Measurements from ENCODE around the gene RETREG1.
A peak's percentile ranks its signal among the peaks of the same experiment; 100 is the strongest.

Gene RETREG1

DNA sequence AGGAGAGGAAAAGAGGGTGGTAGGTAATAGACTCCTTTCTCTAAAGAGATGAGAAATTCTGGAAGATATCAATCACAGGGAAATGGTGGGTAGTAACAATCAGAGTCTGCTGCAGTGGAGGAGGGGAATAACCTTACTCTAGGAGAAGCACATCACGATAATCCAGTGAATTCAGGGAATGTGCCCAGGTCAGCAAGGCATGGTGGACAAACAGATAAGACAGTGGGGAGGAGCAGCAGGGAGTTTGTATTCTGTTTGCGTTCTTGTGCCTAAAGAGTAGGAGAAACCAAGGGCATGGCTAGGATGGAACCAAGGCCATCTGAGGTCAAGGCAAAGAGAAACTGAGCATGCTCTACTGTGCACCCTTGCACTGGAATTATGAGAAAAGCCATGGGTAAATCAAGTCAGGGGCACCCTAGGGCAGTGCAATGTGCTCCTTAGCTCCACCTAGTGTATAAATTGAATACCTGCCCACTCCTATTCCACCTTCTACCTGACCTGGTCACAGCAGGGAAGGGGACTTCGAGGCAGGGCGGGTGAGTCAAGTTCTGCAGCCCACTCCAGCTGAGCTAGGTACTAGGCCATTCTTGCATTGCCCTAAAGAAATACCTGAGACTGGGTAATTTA lies 31.6 kb downstream of the RETREG1 start:
- TF ChIP-seq CTCF (IDR thresholded peaks at IDR 0.05; ENCODE audit: low read depth, low read length, missing control alignments), result peak; percentile 64
- H3K4me3 ChIP-seq (ENCODE audit: low read depth, low read length), result no peak overlapping the region
- in situ Hi-C loops (cut with HindIII; ENCODE audit: low pct_ligation_motif_present, low sequenced_read_pairs), result no loop called here
- H3K27me3 ChIP-seq (replicated peaks), result no peaks in the 10 kb centered on the region
- no peak for DNase-seq
- no peaks in the 10 kb centered on the region for H3K36me3 ChIP-seq (replicated peaks)
- no peak overlapping the region for H3K27ac ChIP-seq

DNA sequence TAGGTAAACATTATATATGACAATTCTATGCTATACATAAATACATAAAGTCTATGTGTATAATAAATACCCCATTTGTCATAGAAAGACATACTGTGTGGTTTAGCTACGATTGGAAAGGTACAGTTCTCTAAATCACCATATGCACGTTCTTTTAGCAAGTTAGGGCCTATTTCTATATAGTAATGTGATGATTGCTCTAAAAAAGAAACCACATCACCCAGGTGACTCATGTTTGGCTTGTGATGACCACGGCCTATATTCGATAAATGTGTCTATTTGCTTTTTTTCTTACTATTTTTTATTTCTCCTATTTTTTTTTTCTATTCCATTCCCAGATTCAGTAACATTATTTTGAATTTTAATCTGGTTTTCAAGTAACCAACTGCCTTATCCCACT lies 34.7 kb downstream of the RETREG1 start:
- no peak for DNase-seq
- H3K36me3 ChIP-seq (replicated peaks), result no peaks in the 10 kb centered on the region
- in situ Hi-C loops (cut with HindIII; ENCODE audit: low pct_ligation_motif_present, low sequenced_read_pairs), result no loop called here

DNA sequence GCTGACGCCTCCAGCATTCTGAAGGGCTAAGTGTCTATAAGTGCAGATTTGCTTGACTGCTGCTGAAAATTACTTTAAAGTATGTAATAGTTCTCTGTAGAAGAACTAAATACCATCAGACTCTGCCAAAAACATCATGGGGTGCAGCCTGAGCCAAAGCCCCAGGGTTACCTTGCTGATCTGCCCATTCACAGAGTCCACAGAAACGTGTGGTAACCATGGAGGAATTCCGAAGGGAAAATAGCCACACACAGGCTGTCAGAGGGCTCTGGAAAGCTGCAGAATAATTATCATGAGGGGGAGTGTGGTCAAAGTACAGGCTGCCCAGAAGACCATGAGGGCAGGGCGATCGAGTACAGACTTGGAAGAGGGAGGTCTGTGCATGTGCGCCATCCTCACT lies 36.4 kb downstream of the RETREG1 start:
- Histone ChIP-seq H3K4me3 (ENCODE audit: low read depth, low read length) (no peak overlapping the region), H3K36me3 (replicated peaks) (no peaks in the 10 kb centered on the region), H3K27ac (no peak overlapping the region), H3K27me3 (replicated peaks) (no peaks in the 10 kb centered on the region)
- in situ Hi-C loops (cut with HindIII; ENCODE audit: low pct_ligation_motif_present, low sequenced_read_pairs), result no loop called here
- no peak for TF ChIP-seq CTCF (IDR thresholded peaks at IDR 0.05; ENCODE audit: low read depth, low read length, missing control alignments)
- no peak for DNase-seq

More for the DNA sequence above, 34.7 kb downstream of the RETREG1 start:
- no peak for TF ChIP-seq CTCF (IDR thresholded peaks at IDR 0.05; ENCODE audit: low read depth, low read length, missing control alignments)
- no peaks in the 10 kb centered on the region for H3K27me3 ChIP-seq (replicated peaks)
- no peak overlapping the region for H3K4me3 ChIP-seq (ENCODE audit: low read depth, low read length)
- no peak overlapping the region for H3K27ac ChIP-seq

DNA sequence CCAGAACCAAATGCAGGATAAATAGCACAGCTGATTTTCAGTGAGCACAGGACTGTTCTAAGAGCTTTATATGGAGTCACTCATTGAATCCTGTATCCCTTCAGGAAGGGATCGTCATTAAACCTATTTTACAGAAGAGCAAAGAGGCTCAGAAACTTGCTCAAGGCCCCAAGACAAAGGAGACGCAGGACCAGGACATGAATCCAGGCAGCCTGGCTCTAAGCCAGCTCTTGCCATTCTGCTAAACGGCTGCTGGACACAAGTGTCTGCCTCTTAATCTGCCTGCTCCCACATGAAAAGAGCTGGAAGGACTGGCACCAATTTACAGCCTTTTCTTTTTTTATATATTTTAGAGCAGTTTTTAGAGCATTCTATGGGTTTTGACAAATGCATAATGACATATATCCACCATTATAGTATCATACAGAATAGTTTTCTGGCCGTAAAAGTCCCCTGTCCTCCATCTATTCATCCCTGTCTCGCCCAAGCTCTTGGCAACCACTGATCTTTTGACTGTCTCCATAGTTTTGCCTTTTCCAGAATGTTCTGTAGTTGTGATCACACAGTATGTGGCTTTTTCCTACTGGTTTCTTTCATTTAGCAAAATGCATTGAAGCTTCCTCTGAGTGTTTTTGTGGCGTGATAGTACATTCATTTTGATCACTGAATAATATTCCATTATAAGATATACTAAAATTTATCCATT lies 37.5 kb downstream of the RETREG1 start:
- H3K27ac ChIP-seq, result no peak overlapping the region
- in situ Hi-C loops (cut with HindIII; ENCODE audit: low pct_ligation_motif_present, low sequenced_read_pairs), result no loop called here
- DNase-seq, result no peak
- no peak overlapping the region for H3K4me3 ChIP-seq (ENCODE audit: low read depth, low read length)
- H3K36me3 ChIP-seq (replicated peaks), result no peaks in the 10 kb centered on the region
- H3K27me3 ChIP-seq (replicated peaks), result no peaks in the 10 kb centered on the region
- no peak for TF ChIP-seq CTCF (IDR thresholded peaks at IDR 0.05; ENCODE audit: low read depth, low read length, missing control alignments)

GRCh38 chr5:16578474-16578883 lies 38.3 kb downstream of the RETREG1 start:
- Histone ChIP-seq H3K4me3 (ENCODE audit: low read depth, low read length) (no peak overlapping the region), H3K27me3 (replicated peaks) (no peaks in the 10 kb centered on the region), H3K36me3 (replicated peaks) (no peaks in the 10 kb centered on the region), H3K27ac (no peak overlapping the region)
- in situ Hi-C loops (cut with HindIII; ENCODE audit: low pct_ligation_motif_present, low sequenced_read_pairs), result no loop called here
- TF ChIP-seq CTCF (IDR thresholded peaks at IDR 0.05; ENCODE audit: low read depth, low read length, missing control alignments), result no peak
- no peak for DNase-seq
